ENCODE results near the gene LEFTY2.
"Not testable (repeated sequence)": the region's sequence is repeated elsewhere in the genome, so short reads cannot be mapped to it uniquely, and the experiment has no call there.

LEFTY2 gene

DNA sequence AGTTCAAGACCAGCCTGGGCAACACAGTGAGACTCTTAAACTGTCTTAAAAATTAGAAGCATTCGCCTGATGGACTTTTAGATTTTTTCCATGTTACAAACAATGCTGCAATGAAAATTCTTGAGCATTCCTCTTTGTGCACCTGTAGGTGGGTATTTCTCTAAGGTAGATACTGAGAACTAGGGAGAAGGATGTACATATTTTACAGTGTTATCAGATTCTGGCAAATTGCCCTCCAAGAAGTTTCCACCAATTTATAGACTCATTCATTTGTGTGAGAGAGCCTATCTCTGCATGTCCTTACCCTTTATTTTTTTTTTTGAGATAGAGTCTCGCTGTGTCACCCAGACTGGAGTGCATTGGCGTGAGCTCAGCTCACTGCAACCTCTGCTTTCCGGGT lies 12.3 kb upstream of the LEFTY2 start:
- DNase-seq (ENCODE audit: low read depth in 3 of 3, low spot score in 1 of 3): no peak

DNA sequence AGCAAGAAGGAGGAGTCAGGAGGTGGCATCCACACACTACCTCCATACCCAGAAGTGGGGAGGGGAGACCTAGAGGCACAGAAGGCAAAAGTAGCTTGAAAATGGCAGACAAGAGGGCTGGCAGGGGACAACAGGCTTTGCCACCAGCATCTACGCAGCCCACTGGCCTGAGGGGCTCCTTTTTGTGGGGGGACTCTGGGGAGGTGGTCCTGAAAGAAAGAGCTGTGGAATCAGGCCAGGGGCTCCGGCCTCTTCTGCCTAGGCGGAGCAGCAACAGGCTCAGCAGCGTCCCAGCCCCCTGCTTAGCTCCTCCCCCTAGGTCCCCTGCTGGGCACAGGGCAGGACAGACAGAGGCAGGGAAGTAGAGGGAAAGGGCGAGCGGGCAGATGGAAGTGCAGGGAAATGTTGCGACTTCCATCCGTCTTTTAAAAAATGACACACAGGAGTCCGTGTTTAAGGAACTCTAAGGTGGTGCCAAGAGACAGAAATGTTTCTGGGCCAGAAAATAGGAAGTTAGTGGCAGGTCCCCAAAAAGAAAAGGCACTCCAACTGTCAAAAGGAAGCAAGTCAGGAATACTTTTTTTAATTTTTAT lies 10.0 kb upstream of the LEFTY2 start:
- no peak for DNase-seq (ENCODE audit: low read depth in 3 of 3, low spot score in 1 of 3)

DNA sequence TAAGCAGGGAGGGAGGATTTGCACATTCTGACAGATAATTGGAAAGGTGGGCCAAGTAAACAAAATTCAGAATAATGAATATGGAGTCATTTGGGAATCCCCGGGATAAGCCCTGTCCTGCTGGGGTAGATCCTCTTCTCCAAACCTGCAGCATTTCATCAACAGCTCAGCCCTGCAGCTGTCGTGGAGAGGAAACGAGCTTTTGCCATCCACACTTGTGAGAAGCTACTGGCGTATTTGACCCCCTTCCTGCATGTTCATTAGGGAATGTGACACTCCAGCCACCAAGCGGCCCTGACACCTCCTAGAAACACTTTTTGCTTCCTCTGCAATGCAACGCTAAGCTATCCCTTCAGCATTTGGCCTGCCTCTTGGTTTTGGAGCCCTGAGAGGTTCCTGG lies 8.0 kb upstream of the LEFTY2 start:
- DNase-seq (ENCODE audit: low read depth in 3 of 3, low spot score in 1 of 3): no peak

DNA sequence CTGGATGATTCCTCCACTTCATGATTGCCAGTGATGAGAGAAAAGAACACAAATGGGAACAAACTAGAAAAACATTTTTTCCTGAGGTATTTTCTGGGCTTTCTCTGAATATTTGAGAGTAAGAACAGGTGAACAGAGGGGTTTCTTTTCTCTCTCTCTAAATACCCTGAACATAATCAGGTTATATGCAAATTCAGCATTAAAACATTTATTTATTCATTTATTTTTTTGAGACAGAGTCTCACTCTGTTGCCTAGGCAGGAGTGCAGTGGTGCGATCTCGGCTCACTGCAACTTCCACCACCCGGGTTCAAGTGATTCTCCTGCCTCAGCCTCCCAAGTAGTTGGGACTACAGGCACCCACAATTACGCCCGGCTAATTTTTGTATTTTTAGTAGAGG lies 5.8 kb upstream of the LEFTY2 start:
- no peak for DNase-seq (ENCODE audit: low read depth in 3 of 3, low spot score in 1 of 3)

DNA sequence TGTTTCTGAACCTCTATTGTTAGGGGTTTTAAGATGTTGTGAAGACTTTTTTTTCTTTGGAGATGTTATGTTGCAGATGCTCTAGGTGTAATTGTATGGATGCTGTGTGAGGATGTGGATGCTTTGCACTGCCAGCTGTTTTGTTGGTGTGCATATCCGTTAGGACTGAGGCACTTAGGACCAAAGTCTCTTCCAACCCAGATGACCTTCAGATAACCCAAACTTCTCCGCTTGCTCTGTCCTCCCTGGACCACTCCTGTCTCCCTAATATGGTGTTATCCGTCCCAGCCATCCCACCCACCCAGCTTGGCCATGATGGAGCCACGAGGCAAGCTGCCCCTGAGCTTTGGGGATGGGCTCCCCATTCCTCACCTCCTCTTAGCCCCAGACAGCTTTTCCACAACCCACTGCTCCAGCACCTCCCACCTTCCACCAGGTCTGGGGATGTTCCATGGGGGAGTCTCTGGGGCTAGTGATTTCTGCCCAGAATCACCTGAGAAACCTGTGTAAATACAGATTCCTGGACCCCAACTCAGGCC lies 5.1 kb upstream of the LEFTY2 start:
- no peak for DNase-seq (ENCODE audit: low read depth in 3 of 3, low spot score in 1 of 3)

DNA sequence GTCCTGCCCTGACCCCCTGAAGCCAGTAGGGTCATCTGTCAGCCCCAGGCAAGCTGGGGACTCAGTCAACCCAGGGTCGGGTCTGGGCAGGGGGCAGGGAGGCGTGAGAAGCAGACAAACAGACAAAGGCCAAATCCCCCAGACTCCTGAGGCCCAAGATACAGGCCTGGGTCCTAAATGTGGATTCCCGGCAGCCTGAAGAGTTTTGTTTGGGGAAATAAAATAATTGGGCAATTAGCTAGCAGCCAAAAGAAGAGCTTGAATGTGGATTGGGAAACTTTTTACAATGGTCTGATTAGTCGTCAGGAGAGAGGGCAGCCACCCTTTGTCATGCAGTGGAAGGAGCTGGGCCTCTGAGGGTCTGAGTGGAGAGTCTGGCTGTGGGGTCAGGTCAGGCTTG lies 4.5 kb upstream of the LEFTY2 start:
- no peak for DNase-seq (ENCODE audit: low read depth in 3 of 3, low spot score in 1 of 3)

DNA sequence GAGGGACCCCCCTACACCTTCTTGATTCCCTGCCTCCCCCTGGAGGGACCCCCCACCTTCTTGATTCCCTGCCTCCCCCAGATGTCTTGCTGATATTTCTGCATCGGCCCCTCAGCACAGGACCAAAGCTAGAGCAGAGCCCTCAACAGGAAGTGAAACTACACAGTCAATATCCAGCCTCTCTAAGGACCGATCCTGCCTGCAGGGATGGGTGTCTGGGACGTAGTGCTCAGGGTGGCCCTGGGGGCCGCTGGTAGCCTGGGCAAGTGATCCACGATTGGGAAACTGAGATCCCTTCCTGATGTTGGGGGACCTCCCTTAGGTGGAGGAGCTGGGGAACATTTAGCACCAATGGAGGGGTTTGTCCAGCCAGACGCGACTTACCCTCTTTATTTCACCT lies 3.9 kb upstream of the LEFTY2 start:
- DNase-seq (ENCODE audit: low read depth in 3 of 3, low spot score in 1 of 3): no peak

DNA sequence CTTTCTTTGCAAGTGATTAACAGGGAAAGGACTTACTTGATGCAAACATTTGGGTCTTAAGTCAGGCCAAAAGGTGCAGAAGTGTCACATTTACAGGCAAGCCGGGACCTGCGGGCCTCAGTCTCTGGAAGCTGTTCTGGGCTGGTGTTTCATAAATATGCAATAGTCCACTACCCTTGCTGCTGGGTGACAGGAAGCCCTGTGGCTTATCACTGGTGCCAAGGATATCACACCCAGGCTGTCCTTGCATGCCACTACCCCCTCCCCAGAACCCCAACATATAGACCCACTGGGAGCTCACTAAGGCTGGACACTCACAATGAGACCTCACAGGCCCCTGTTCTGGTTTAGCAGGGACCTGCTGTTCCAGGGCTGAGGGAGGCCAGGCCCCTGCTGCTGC lies 3.4 kb upstream of the LEFTY2 start:
- DNase-seq (ENCODE audit: low read depth in 3 of 3, low spot score in 1 of 3): no peak

DNA sequence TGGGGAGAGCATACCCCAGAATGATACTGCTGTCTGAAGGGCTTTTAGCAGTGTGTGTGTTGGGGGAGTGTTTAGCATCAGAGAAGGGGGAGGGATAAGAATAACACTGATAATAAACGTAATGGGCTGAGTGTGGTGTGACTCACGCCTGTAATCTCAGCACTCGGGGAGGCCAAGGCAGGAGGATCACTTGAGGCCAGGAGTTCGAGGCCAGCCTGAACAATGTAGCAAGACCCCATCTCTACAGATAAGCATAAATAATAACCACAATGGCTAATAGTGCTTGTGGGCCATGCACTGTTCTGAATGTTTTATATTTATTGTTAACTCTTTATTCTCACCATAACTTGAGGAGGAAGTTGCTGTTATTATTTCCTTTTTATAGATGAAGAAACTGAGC lies 2.6 kb upstream of the LEFTY2 start:
- DNase-seq (ENCODE audit: low read depth in 3 of 3, low spot score in 1 of 3): no peak

DNA sequence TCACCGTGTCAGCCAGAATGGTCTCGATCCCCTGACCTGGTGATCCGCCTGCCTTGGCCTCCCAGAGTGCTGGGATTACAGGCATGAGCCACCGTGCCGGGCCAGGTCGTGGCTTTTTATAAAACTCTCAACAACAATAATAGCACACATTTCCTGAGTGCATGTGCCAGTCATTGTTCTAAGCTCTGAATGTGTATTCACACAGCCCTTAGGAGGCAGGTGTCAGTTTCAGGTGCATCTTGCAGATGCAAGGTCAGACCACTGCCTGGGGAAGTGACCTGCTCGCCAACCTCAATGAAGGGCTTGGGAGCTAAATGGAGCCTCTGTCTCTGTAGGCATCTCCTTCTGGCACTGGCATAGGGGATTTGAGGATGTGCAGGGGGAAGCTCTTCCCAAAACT lies 1.6 kb upstream of the LEFTY2 start:
- no peak for DNase-seq (ENCODE audit: low read depth in 3 of 3, low spot score in 1 of 3)

DNA sequence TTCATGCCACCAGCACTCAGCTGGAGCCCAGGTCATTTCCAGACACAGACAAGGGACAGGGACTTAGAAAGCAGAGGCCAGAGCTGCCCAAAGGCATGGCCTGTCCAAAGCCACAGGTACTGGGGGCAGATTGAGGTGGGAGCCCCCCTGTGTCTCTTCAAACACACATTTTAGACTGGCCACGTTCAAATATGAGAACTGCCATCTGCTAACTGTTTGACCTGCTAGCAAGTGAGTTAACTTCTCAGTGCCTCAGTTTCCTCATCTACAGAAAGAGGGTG lies 862 bp upstream of the LEFTY2 start:
- no peak for DNase-seq (ENCODE audit: low read depth in 3 of 3, low spot score in 1 of 3)

DNA sequence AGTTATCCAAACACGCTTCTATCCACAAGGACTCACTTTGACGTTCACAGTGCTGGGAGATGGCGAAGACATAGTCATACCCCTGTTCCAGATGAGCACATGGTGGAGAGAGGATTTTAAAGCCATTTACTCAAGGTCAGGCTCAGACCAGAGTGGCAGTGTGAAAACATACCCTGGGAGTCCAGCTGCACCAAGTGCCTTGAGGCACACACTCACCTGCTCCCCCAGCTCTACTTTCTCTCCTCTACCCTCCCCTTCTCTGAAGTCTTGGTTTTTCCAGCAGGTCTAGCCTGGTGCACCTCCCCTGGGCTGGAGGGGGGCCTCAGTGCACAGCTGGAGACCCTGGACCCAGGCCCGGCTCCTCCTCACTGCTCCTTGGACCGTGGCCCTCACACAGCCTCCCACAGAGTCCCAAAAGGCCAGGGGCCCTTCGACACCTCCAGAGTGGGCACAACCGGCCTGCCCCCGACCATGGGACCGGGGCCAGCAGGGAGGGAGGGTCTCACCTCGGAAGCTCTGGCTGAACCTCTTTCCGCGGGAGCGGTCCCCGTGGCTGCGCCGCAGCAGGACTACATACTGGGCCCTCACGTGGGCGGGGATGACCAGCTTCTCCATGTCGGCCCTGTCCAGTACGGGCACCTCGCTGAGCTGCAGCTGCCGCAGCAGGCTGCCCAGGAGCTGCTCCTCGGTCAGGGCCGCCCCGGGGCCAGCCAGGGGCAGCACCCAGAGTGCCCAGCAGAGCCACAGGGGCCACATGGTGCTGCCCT lies 452 bp downstream of the LEFTY2 start:
- no peak for DNase-seq (ENCODE audit: low read depth in 3 of 3, low spot score in 1 of 3)

DNA sequence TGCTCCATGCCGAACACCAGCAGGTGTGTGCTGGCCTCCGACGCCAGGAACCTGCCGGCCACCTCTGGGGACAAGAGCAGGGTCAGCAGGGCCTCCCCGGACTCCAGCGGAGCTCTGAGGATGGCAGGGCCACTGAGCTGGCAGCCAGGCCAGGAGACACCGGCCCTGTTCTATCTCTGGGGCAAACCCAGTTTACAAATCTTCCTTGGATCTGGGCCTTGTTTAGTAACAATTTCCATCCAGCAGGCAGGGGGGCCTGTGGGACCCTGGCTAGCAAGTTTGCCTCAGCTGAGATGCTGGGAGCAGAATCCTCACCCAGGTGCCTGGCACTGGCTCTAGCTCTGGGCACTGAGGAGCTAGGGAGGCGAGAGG lies 1.1 kb downstream of the LEFTY2 start:
- not testable (repeated sequence) for DNase-seq (ENCODE audit: low read depth in 3 of 3, low spot score in 1 of 3)

DNA sequence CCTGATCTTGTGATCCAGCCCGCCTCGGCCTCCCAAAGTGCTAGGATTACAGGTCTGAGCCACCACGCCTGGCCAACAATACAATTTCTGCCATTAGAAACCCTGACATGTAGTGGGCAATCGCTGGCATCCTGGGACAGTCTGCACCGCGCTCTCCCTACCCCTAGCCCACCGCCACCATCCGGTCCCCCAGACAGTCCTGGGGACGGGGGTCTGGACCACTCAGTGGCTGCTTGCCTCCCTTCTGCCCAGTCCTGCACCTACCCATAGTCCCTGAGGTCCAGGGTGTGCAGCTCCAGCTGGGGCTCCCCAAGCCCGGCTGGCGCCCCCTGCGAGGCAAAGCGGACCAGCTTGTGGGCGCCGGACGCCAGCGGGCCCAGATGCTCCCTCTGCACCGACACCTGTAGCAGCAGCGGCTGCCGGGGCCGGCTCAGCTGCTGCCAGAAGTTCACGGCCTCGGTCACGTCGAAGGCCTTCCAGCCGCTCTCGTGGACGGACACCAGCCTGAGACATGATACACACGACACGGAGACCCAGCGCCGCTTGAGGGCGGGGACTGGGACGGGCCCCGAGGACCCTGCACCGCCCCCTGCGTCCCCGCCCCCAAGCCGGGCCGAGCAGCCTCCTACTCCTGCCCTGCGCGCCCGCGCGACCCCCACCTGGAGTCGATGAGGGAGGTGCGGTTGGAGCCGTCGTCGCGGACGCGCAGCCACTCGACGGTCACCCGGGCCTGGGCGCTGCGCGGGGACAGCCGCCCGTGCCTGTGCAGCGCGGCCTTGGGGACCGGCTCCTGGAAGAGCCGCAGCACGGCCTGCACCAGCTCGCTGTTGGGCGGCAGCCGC lies 1.7 kb downstream of the LEFTY2 start:
- not testable (repeated sequence) for DNase-seq (ENCODE audit: low read depth in 3 of 3, low spot score in 1 of 3)

DNA sequence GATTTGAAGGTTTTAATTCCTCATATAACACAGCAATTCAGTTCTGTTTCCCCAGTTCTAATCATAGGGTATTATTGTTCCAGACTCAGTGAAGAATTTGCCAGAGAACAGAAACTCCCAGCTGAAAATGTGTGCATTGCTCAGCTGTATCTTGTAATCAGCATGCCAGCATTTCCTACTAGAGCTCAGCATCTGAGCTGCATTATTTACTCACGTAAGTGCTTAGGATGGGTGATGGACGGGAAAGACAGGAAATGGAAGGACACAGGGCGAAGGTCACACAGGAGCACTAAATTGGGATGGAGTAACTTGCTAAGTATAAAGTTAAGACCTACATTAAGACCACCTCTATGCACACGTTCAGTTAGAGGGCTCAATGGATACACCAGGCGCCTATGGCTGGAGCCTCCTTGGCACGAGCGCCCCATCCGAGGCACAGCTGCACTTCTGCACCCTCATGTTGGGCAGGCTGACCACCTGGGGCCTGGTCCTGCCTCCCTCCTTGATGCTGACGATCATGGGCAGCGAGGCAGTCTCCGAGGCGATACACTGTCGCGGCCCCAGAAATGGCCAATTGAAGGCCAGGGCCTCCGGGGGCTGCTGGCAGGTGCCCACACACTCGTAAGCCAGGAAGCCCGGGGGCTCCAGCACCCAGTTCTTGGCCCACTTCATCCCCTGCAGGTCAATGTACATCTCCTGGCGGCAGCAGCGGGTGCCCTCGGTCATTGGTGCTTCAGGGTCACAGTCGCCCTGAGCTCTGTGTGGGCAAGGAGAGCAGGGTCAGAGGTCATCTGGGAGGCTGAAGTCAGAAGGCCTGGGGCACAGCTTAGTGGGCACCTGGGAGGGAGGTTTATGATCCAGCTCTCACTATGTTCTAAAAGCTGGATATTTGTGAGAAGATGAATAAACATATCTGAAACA lies 3.7 kb downstream of the LEFTY2 start:
- DNase-seq (ENCODE audit: low read depth in 3 of 3, low spot score in 1 of 3): no peak

DNA sequence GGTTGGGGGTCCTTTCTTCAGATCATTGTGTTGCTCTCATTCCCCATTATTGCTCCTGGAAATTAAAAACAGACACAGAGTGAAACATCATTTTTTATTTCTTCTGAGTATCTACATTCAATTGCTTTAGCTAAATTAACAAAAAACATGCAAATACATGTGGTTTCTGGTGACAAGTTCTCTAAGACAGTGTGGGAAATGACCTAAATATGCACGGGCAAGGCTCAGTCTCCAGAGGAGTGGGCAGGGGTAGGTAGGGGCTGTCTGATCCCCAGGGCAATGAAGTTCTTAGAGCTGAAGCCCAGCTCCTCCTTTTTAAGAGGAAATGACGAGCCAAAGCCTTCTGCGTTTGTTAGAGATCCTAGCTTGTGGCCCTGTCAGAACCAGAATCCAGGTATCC lies 4.5 kb downstream of the LEFTY2 start:
- DNase-seq (ENCODE audit: low read depth in 3 of 3, low spot score in 1 of 3): no peak

DNA sequence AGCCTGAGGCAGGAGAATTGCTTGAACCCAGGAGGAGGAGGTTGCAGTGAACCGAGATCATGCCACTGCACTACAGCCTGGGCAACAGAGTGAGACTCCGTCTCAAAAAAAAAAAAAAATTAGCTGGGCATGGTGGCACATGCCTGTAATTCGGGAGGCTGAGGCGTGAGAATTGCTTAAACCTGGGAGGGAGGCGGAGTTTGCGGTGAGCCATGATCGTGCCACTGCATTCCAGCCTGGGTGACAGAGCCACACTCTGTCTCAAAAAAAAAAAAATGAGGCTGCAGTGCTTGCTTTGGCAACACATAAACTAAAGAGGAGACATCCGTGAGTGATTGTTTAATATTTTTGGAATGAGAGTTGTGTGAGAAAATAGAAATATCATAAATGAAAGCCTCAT lies 4.9 kb downstream of the LEFTY2 start:
- DNase-seq (ENCODE audit: low read depth in 3 of 3, low spot score in 1 of 3): not testable (repeated sequence)

DNA sequence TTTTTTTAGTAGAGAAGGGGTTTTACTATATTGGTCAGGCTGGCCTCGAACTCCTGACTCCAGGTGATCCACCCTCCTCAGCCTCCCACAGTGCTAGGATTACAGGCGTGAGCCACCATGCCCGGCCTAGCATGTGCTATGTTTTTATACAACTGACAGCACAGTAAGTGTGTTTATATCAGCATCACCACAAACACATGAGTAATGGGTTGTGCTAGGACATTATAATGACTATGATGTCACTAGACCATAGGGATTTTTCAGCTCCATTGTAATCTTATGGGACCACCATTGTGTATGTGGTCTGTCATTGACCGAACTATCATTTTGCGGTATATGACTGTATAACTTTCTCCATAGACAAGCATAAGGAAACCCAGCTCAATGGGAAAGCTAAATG lies 6.3 kb downstream of the LEFTY2 start:
- no peak for DNase-seq (ENCODE audit: low read depth in 3 of 3, low spot score in 1 of 3)

DNA sequence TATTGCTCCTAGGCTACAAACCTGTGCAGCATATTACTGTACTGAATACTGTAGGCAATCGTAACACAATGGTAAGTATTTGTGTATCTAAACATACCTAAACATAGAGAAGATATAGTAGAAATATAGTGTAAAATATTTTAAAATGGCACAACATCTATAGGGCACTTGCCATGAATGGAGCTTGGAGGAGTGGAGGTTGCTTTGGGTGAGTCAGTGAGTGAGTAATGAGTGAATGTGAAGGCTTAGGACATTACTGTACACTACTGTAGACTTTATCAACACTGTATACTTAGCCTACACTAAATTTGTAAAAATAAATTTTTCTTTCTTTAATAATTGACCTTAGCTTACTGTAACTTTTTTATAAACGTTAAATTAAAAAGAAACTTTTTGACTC lies 7.9 kb downstream of the LEFTY2 start:
- no peak for DNase-seq (ENCODE audit: low read depth in 3 of 3, low spot score in 1 of 3)

DNA sequence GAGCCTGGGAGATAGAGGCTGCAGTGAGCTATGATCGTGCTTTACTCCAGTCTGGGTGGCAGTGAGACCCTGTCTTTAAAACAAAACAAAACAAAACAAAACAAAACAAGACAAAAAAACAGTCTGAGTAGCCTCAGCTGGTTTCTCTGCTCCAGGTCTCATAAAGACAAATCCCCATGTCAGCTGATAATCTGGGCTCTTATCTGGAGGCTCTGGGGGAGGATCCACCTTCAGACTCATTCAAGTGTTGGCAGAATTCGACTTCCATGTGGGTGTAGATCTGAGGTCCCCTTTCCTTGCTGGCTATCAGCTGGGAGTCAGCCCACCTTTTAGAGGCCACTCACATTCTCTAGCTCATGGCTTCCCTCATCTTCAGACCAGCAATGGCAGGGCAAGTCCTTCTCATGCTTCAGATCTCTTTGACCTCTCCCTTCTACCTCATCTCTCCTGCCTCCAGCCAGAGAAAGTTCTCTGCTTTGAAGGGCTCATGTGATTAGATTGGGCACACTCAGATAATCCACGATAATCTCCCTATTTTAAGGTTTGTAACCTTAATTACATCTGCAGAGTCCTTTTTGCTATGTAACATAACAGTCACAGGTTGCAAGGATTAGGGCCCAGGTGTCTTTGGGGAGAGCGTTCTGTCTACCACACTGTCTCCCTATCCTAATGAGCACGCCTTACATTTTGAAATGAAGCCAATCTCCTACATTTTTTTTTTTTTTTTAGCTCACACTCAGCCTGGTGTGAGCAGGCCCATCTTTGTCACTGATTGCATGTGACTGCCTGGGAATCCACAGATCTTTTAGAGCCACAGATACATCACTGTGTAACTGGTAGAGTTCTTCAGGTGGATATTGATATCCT lies 9.5 kb downstream of the LEFTY2 start:
- DNase-seq (ENCODE audit: low read depth in 3 of 3, low spot score in 1 of 3): no peak

Measured in stimulated activated CD4-positive, alpha-beta T cell treated with anti-CD3 and anti-CD28 coated beads, TNF-alpha, amount 100 ng/mL, for 1 hour (primary cell).